Trophoblast cell (in vitro differentiated cells and primary cell): ENCODE data around the gene ATG4D.
A peak's percentile ranks its signal among the peaks of the same experiment; 100 is the strongest.

Experiments
- DNase-seq, 2 donors: peaks; one replicate each; pipeline ENCODE4 v3.0.0-alpha.2; 2016
- H2AFZ ChIP-seq: 2 replicates; pipeline ENCODE4 v1.6.1; 2013; ENCODE audit warnings: low read length, moderate library complexity, mild to moderate bottlenecking; ENCODE audit not compliant: insufficient read depth, poor library complexity
- H2AK5ac ChIP-seq: 2 replicates; pipeline ENCODE4 v1.6.1; 2013; ENCODE audit warnings: mild to moderate bottlenecking, low read length
- H2BK120ac ChIP-seq: 2 replicates; pipeline ENCODE4 v1.6.1; 2013; ENCODE audit warnings: low read length, mild to moderate bottlenecking, moderate library complexity; ENCODE audit not compliant: insufficient read depth, poor library complexity
- H2BK12ac ChIP-seq: 2 replicates; pipeline ENCODE4 v1.6.1; 2013; ENCODE audit warnings: mild to moderate bottlenecking, low read length, moderate library complexity
- H2BK5ac ChIP-seq: 2 replicates; pipeline ENCODE4 v1.6.1; 2013; ENCODE audit warnings: low read length, low read depth, moderate library complexity, mild to moderate bottlenecking; ENCODE audit not compliant: poor library complexity
- H3K14ac ChIP-seq: 2 replicates; pipeline ENCODE4 v1.6.1; 2013; ENCODE audit warnings: mild to moderate bottlenecking, low read length
- H3K18ac ChIP-seq: 2 replicates; pipeline ENCODE4 v1.6.1; 2013; ENCODE audit warnings: mild to moderate bottlenecking, low read length
- H3K23ac ChIP-seq: 2 replicates; pipeline ENCODE4 v1.6.1; 2013; ENCODE audit warnings: low read length
- H3K27ac ChIP-seq: 2 replicates; pipeline ENCODE4 v1.5.1; 2013; ENCODE audit warnings: low read depth, mild to moderate bottlenecking, inconsistent platforms, low read length, moderate library complexity
- H3K27me3 ChIP-seq: 2 replicates; pipeline ENCODE4 v1.6.1; 2013; ENCODE audit warnings: inconsistent platforms, mild to moderate bottlenecking, low read length, moderate library complexity; ENCODE audit not compliant: insufficient read depth
- H3K36me3 ChIP-seq, 2 experiments: 1 replicate in 1 of 2; 2 replicates in 1 of 2; pipeline ENCODE4 v1.6.1; 2013; ENCODE audit warnings: low read length in 2 of 2, mild to moderate bottlenecking in 2 of 2, moderate library complexity in 1 of 2; ENCODE audit not compliant: insufficient read depth in 2 of 2, control insufficient read depth in 1 of 2
- H3K4ac ChIP-seq: 2 replicates; pipeline ENCODE4 v1.6.1; 2013; ENCODE audit warnings: low read depth, mild to moderate bottlenecking, low read length, moderate library complexity
- H3K4me1 ChIP-seq, 2 experiments: 1 replicate in 1 of 2; 2 replicates in 1 of 2; pipeline ENCODE4 v1.6.1; 2013; ENCODE audit warnings: low read length in 2 of 2, mild to moderate bottlenecking in 2 of 2, moderate library complexity in 1 of 2; ENCODE audit not compliant: insufficient read depth in 2 of 2, control insufficient read depth in 1 of 2
- H3K4me2 ChIP-seq: 2 replicates; pipeline ENCODE4 v1.6.1; 2013; ENCODE audit warnings: inconsistent platforms, mild to moderate bottlenecking, low read length, moderate library complexity
- H3K4me3 ChIP-seq: 2 replicates; pipeline ENCODE4 v1.5.1; 2013; ENCODE audit warnings: mild to moderate bottlenecking, low read depth, low read length, inconsistent platforms
- H3K79me1 ChIP-seq: one replicate; pipeline ENCODE4 v1.6.1; 2013; ENCODE audit warnings: low read length
- H3K79me2 ChIP-seq: 2 replicates; pipeline ENCODE4 v1.6.1; 2013; ENCODE audit warnings: low read length, mild to moderate bottlenecking; ENCODE audit not compliant: control insufficient read depth, insufficient read depth, poor library complexity
- H3K9ac ChIP-seq: 2 replicates; pipeline ENCODE4 v1.6.1; 2013; ENCODE audit warnings: mild to moderate bottlenecking, low read length
- H3K9me3 ChIP-seq: 2 replicates; pipeline ENCODE4 v1.6.1; 2013; ENCODE audit warnings: low read depth, mild to moderate bottlenecking, control low read depth, inconsistent platforms, low read length; ENCODE audit not compliant: insufficient read depth
- H4K12ac ChIP-seq: 2 replicates; pipeline ENCODE4 v1.6.1; 2013; ENCODE audit warnings: low read depth, mild to moderate bottlenecking, low read length, moderate library complexity
- H4K8ac ChIP-seq: 2 replicates; pipeline ENCODE4 v1.6.1; 2013; ENCODE audit warnings: low read depth, mild to moderate bottlenecking, low read length, moderate library complexity
- H4K91ac ChIP-seq: one replicate; pipeline ENCODE4 v1.6.1; 2013; ENCODE audit warnings: low read depth, mild to moderate bottlenecking, low read length, moderate library complexity
- WGBS: extraction: QIAGEN DNeasy Blood & Tissue Kit; methylation state at CpG from one replicate; pipeline ENCODE4 v1.1.7; 2013; ENCODE audit warnings: missing lambda C conversion rate; ENCODE audit not compliant: insufficient read length, insufficient coverage; ENCODE audit errors: extremely low coverage; 5-methylcytosine and 5-hydroxymethylcytosine counted together

Gene ATG4D

DNA sequence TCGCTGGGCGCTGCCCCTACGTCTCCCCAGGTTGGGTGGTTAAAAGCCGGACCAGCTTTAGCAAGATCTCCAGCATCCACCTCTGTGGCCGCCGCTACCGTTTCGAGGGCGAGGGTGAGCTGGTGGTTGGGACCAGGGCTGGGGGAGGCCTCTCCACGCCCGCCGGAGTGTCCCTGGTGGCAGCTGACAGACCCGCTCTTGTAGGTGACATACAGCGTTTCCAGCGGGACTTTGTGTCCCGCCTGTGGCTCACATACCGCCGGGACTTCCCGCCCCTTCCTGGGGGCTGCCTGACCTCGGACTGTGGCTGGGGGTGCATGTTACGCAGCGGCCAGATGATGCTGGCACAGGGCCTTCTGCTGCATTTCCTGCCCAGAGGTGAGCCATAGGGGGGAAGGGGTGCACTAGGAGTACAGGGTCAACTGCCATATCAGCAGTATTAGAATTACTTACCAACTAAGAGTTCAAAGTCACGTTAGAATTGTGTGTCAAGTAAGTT is 1.1 kb downstream of the ATG4D start:
- peak overlapping the region; percentile 97 for H2AFZ ChIP-seq
- peaks cover 5% of the 10 kb centered on the region for H3K79me1 ChIP-seq
- H4K12ac ChIP-seq: peak overlapping the region; percentile 32
- no peak overlapping the region for H4K8ac ChIP-seq
- no peak overlapping the region for H3K9ac ChIP-seq
- H3K4me2 ChIP-seq: peak overlapping the region; percentile 13
- no peak overlapping the region for H3K27ac ChIP-seq
- H2BK5ac ChIP-seq: no peak overlapping the region
- no peak overlapping the region for H3K18ac ChIP-seq
- peaks cover 13 to 16% of the 10 kb centered on the region in 2 experiments for H3K36me3 ChIP-seq
- WGBS: no CpG with 5 or more reads among the region's 23 CpGs
- no peaks in the 10 kb centered on the region for H3K9me3 ChIP-seq
- H2AK5ac ChIP-seq: no peak overlapping the region
- no peaks in the 10 kb centered on the region for H3K27me3 ChIP-seq
- no peak overlapping the region for H3K14ac ChIP-seq
- peaks cover 6% of the 10 kb centered on the region for H3K79me2 ChIP-seq
- H3K23ac ChIP-seq: no peak overlapping the region
- H2BK12ac ChIP-seq: no peak overlapping the region
- no peak overlapping the region for H3K4ac ChIP-seq
- no peak for DNase-seq
- H3K4me3 ChIP-seq: peak overlapping the region; percentile 82
- H3K4me1 ChIP-seq: peaks cover 4 to 6% of the 10 kb centered on the region in 2 experiments
- no peak overlapping the region for H4K91ac ChIP-seq
- no peak overlapping the region for H2BK120ac ChIP-seq

DNA sequence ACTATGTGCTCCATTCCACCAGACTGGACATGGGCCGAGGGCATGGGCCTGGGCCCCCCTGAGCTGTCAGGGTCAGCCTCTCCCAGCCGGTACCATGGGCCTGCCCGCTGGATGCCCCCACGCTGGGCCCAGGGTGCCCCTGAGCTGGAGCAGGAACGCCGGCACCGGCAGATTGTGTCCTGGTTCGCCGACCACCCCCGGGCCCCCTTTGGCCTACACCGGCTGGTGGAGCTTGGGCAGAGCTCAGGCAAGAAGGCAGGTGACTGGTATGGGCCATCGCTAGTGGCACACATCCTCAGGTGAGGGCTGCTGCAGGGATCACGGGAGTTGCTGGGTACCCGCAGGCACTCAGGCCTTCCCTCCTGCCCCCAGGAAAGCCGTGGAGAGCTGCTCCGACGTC is 3.1 kb downstream of the ATG4D start:
- H2BK120ac ChIP-seq: no peak overlapping the region
- no peak overlapping the region for H4K8ac ChIP-seq
- no peak overlapping the region for H3K27ac ChIP-seq
- no peak overlapping the region for H4K91ac ChIP-seq
- no peak overlapping the region for H2BK5ac ChIP-seq
- peaks cover 13 to 23% of the 10 kb centered on the region in 2 experiments for H3K36me3 ChIP-seq
- no peak overlapping the region for H3K9ac ChIP-seq
- no peak overlapping the region for H2AFZ ChIP-seq
- H3K18ac ChIP-seq: no peak overlapping the region
- peaks cover 4 to 6% of the 10 kb centered on the region in 2 experiments for H3K4me1 ChIP-seq
- H3K14ac ChIP-seq: no peak overlapping the region
- no peak overlapping the region for H3K23ac ChIP-seq
- H2AK5ac ChIP-seq: no peak overlapping the region
- no peak overlapping the region for H2BK12ac ChIP-seq
- H3K4ac ChIP-seq: no peak overlapping the region
- no peaks in the 10 kb centered on the region for H3K9me3 ChIP-seq
- no peak overlapping the region for H4K12ac ChIP-seq
- no peak overlapping the region for H3K4me3 ChIP-seq
- no peaks in the 10 kb centered on the region for H3K27me3 ChIP-seq
- H3K4me2 ChIP-seq: no peak overlapping the region
- peaks cover 6% of the 10 kb centered on the region for H3K79me2 ChIP-seq
- no CpG with 5 or more reads among the region's 17 CpGs for WGBS
- DNase-seq: no peak
- peaks cover 5% of the 10 kb centered on the region for H3K79me1 ChIP-seq

DNA sequence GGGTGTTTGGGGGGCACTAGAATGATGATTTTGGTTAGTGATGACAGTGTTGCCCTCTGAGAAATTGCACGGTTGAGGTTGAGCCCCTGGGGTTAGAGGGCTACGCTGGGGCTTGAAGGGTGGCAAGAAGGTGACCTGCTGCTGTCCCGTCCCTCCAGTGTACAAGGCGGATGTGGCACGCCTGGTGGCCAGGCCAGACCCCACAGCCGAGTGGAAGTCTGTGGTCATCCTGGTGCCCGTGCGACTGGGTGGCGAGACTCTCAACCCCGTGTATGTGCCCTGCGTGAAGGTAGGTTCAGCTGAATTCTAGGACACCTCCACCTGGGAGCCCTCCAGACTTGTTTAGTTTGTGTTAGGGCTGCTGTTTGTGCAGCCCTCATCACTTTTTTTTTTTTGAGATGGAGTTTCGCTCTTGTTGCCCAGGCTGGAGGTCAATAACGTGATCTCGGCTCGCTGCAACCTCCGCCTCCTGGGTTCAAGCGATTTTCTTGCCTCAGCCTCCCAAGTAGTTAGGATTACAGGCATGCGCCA is 5.1 kb downstream of the ATG4D start:
- Histone ChIP-seq H3K4me1 (peaks cover 4 to 6% of the 10 kb centered on the region in 2 experiments), H3K79me2 (peaks cover 5% of the 10 kb centered on the region), H2AK5ac (no peak overlapping the region), H3K27ac (no peak overlapping the region), H2BK120ac (no peak overlapping the region), H2BK12ac (no peak overlapping the region), H4K8ac (no peak overlapping the region), H4K91ac (no peak overlapping the region), H4K12ac (no peak overlapping the region), H3K14ac (no peak overlapping the region), H3K36me3 (peaks cover 30 to 42% of the 10 kb centered on the region in 2 experiments), H3K18ac (no peak overlapping the region), H3K4me3 (no peak overlapping the region), H3K79me1 (peaks cover 4% of the 10 kb centered on the region), H3K4me2 (no peak overlapping the region), H2BK5ac (no peak overlapping the region), H3K27me3 (no peaks in the 10 kb centered on the region), H3K4ac (no peak overlapping the region), H3K9ac (no peak overlapping the region), H3K23ac (no peak overlapping the region), H2AFZ (no peak overlapping the region), H3K9me3 (peaks cover 3% of the 10 kb centered on the region)
- no peak for DNase-seq
- WGBS: no CpG with 5 or more reads among the region's 18 CpGs

DNA sequence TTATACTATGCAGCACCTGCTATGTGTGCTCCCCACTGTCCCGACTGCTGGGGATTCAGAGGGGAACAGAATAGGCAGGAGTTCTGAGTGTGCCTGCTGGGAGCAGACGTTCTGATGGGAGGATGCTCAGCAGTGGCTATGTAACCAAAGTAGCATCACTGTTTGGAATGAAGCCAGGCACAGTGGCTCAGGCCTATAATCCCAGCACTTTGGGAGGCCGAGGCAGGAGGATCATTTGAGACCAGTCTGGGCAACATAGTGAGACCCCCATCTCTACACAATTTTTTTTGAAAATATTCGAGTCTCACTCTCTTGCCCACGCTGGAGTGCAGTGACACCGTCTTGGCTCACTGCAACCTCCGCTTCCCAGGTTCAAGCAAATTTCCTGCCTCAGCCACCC is 6.0 kb downstream of the ATG4D start:
- Histone ChIP-seq H3K9ac (no peak overlapping the region), H3K36me3 (peaks cover 38 to 51% of the 10 kb centered on the region in 2 experiments), H2AFZ (no peak overlapping the region), H4K8ac (no peak overlapping the region), H3K14ac (no peak overlapping the region), H4K91ac (no peak overlapping the region), H3K27ac (no peak overlapping the region), H3K79me2 (no peaks in the 10 kb centered on the region), H3K27me3 (no peaks in the 10 kb centered on the region), H3K4me3 (no peak overlapping the region), H3K4me1 (peaks cover under 1% of the 10 kb centered on the region in 2 experiments), H2BK5ac (no peak overlapping the region), H3K18ac (no peak overlapping the region), H3K23ac (no peak overlapping the region), H2BK120ac (no peak overlapping the region), H3K4ac (no peak overlapping the region), H3K9me3 (peaks cover 3% of the 10 kb centered on the region), H2AK5ac (no peak overlapping the region), H3K79me1 (no peaks in the 10 kb centered on the region), H2BK12ac (no peak overlapping the region), H3K4me2 (no peak overlapping the region), H4K12ac (no peak overlapping the region)
- no peak for DNase-seq
- no CpG with 5 or more reads among the region's 7 CpGs for WGBS
